VCaP (cell line): ENCODE data around the gene DCAF12.
"Not testable (repeated sequence)": the region's sequence is repeated elsewhere in the genome, so short reads cannot be mapped to it uniquely, and the experiment has no call there.

ENCODE experiments used
- H3K27ac ChIP-seq: fragments of 450-650 bp; 2 replicates; pipeline ENCODE4 v1.5.1; 2017
- TF ChIP-seq, protein P1 (sequence below): fragments of 450-650 bp; conservative IDR thresholded peaks from 2 replicates; pipeline ENCODE4 v1.5.1; 2017; ENCODE audit warnings: mild to moderate bottlenecking, moderate library complexity

The DCAF12 gene

DNA sequence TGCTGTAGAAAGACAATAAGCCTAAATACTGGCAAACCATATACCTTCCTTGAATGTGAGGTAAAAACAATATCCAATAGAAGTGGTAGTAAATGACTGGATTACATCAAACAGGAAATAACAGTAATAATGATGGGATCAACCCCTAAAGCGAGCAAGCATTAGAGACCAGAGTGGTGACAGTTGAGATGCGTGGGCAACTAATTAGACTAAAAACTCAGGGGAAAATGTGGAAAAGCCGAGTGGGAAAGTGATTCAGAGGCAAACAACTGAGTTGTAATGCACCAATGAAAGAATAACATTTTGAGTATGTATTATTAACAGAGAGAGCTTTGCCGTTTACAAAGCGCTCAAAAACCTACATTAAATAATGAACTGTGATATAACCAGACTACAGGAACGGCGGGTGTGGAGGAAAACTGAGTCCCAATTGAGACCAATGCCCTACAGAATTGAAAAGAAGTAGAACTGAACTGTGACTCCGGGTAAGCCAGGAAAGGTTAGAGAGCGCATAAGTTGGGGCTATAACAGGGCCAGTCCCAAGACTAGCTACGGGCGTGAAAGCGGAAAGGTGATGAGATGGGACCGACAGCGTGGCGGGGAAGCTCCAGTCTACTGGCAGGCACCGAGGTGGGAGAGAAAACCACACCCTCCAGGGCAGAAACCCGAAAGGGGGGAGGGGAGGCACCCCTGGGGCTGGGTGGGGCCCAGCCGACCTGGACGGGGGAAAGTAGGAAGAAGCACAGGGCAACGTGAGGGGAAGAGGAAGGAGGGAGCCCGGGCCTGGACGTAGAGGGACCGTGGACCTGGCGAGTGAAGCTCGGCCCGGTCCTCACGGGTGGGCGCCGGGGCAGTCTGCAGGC is 78.4 kb downstream of the DCAF12 start:
- H3K27ac ChIP-seq, result peak overlapping the region; percentile 98
- TF ChIP-seq, protein P1, sequence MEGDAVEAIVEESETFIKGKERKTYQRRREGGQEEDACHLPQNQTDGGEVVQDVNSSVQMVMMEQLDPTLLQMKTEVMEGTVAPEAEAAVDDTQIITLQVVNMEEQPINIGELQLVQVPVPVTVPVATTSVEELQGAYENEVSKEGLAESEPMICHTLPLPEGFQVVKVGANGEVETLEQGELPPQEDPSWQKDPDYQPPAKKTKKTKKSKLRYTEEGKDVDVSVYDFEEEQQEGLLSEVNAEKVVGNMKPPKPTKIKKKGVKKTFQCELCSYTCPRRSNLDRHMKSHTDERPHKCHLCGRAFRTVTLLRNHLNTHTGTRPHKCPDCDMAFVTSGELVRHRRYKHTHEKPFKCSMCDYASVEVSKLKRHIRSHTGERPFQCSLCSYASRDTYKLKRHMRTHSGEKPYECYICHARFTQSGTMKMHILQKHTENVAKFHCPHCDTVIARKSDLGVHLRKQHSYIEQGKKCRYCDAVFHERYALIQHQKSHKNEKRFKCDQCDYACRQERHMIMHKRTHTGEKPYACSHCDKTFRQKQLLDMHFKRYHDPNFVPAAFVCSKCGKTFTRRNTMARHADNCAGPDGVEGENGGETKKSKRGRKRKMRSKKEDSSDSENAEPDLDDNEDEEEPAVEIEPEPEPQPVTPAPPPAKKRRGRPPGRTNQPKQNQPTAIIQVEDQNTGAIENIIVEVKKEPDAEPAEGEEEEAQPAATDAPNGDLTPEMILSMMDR, result no peak

DNA sequence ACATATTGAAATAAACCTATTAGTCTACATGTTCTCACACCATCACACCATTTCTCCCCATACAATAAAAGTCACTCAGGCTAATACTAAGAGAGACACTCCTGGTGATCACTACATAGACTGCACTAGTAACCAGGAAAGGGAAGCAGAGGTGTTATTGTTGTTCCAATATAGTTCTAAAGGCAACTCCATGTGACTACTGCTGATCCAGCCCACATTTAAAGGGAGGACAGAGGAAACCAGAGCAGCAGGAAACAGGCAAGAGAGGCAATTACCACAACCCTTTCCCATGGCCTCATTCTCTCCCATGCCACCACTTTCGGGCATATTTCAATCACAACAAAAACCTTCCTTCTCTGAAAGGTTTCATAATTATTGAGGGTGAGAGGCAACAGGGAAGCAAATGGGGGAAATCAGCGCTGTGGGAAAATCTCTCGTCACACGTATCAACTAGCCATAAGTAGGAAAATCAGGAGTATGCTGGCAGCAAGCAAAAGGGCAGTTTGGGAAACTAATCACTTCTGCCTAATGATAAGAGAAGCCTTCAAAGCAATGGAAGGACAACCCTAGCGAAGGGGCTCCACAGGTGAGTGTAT is 79.6 kb downstream of the DCAF12 start:
- peak overlapping the region; percentile 98 for H3K27ac ChIP-seq

DNA sequence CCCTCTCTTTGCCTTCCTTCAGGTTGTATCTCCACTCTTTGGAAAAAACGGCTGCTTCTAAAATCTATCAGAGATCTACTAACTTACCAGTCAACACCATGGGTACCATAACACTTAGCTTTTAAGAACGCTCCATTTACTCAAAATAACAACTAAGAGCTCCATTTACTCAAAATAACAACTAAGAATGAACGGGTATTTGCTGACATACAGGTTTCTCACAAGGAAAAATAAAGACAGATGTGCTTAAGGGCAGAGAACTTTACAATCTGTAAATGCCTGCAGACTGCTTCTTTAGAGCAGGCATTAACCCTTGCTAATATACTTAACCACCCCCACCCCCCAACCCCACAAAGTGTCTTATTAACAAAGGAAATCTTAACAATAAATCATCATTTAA is 80.6 kb downstream of the DCAF12 start:
- TF ChIP-seq, protein P1, result no peak
- no peak overlapping the region; the same call in 1 of the 2 replicates for H3K27ac ChIP-seq

More for the DNA sequence above, 79.6 kb downstream of the DCAF12 start:
- TF ChIP-seq, protein P1, result no peak

DNA sequence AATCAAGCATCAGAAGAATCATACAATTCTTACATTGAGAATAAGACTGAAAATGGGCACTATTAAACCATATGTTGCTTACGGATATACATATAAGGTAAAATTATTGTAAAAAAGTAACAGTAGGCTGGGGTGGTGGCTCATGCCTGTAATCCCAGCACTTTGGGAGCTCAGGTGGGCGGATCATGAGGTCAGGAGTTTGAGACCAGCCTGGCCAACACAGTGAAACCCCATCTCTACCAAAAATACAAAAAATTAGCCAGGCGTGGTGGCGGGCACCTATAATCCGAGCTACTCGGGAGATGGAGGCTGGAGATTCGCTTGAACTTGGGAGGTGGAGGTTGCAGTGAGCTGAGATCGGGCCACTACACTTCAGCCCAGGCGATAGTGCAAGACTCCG is 84.4 kb downstream of the DCAF12 start:
- H3K27ac ChIP-seq, result not testable (repeated sequence)

DNA sequence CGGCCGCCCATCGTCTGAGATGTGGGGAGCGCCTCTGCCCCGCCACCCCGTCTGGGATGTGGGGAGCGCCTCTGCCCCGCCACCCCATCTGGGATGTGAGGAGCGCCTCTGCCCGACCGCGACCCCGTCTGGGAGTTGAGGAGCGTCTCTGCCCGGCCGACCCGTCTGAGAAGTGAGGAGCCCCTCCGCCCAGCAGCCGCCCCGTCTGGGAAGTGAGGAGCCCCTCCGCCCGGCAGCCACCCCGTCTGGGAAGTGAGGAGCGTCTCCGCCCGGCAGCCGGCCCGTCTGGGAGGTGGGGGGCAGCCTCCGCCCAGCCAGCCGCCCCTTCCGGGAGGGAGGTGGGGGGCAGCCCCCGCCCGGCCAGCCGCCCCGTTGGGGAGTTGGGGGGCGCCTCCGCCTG is 87.6 kb downstream of the DCAF12 start:
- not testable (repeated sequence) for H3K27ac ChIP-seq

DNA sequence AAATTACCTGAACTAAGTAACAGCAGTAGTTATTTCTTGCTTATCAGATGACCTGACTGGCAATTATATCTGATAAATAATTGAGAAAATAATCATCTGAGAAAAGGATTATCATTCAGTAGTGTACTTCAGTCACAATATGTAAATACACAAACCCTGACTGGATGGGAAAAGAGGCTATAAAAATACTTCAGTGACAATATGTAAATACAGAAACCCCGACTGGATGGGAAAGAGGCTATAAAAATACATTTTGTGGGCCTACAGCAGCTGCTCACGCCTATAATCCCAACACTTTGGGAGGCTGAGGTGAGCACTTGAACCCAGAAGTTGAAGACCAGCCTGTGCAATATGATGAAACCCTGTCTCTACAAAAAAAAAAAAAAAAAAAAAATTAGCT is 88.9 kb downstream of the DCAF12 start:
- H3K27ac ChIP-seq, result peak overlapping the region; percentile 21
- TF ChIP-seq, protein P1, result no peak

DNA sequence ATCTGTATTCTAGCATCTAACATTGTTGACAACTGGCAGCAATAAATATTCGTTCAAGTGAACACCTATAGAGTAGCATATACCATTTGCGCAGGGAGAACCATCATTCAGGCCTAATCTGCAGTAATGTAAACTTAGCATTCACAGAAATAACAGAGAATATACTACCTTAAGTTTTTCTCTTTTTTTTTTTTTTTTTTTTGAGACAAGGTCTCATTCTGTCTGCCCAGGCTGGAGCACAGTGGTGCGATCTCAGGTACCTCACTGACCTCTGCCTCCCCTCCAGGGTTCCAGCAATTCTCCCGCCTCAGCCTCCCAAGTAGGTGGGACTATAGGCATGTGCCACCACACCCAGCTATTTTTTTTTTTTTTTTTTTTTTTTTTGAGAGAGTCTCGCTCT is 89.9 kb downstream of the DCAF12 start:
- 0 out of 2 replicates have a peak overlapping the region, but pooled peaks have one; percentile 15 for H3K27ac ChIP-seq

More for the DNA sequence above, 89.9 kb downstream of the DCAF12 start:
- TF ChIP-seq, protein P1, result no peak
